Psoas muscle (tissue), 8 donors: ENCODE results near the gene ITGB8. TPM values are rescaled to one million over a fixed set of nuclear protein-coding genes. Genes with fewer than 3 reads are reported as not detected.

Experiments
- ATAC-seq, 4 donors: fragments of 200-7000 bp; cut with Tn5 transposase; one replicate each; pipeline ENCODE4 v1.9.1; 2020; ENCODE audit warnings: moderate library complexity in 3 of 4, mild to moderate bottlenecking in 2 of 4
- DNase-seq, 2 donors: peaks; one replicate each; pipeline ENCODE4 v3.0.0-alpha.2; 2020
- H3K27ac ChIP-seq: fragments of 200-600 bp; one replicate; pipeline ENCODE4 v1.8.0; 2022
- H3K27me3 ChIP-seq, 3 donors: fragments of 200-600 bp in 1 of 3; one replicate each; pipeline versions ENCODE4 v1.6.1 to v1.8.0; 2013 to 2022; ENCODE audit warnings: low read length in 2 of 3, mild to moderate bottlenecking in 2 of 3, moderate library complexity in 1 of 3; ENCODE audit not compliant: insufficient read depth in 3 of 3
- H3K36me3 ChIP-seq, 2 donors: fragments of 200-600 bp in 1 of 2; one replicate each; pipeline versions ENCODE4 v1.6.1 to v1.8.0; 2013 to 2022; ENCODE audit warnings: low read depth in 1 of 2, mild to moderate bottlenecking in 1 of 2, moderate library complexity in 1 of 2; ENCODE audit not compliant: insufficient read depth in 1 of 2
- H3K4me1 ChIP-seq: fragments of 200-600 bp; one replicate; pipeline ENCODE4 v1.8.0; 2022
- H3K4me3 ChIP-seq: fragments of 200-600 bp; one replicate; pipeline ENCODE4 v1.8.0; 2022; ENCODE audit warnings: mild to moderate bottlenecking
- H3K9me3 ChIP-seq: fragments of 200-600 bp; one replicate; pipeline ENCODE4 v1.8.0; 2022
- WGBS, 3 donors: extraction: QIAGEN DNeasy Blood & Tissue Kit; methylation state at CpG; one replicate each; pipeline versions ENCODE4 v1.1.6 to v1.1.7; 2013; 5-methylcytosine and 5-hydroxymethylcytosine counted together
- intact Hi-C, 2 donors: fragments of 100-400 bp; cut with DNase I; formaldehyde crosslinking; loops; one replicate each; pipeline versions ENCODE4 v1.11.0 to v1.14.2; 2022
- polyA plus RNA-seq, 3 donors: library from polyadenylated mRNA; stranded (reverse); fragments of 200-250 nt; gene quantifications; one replicate each; pipeline ENCODE4 v1.2.3, GENCODE V29; 2013
- total RNA-seq, 4 donors: library from RNA; stranded (reverse); fragmentation: NEBNext Ultra II Directional in 2 of 4; extraction: Animal tissue kit (Norgen Biotek cat#: 25700) in 2 of 4; gene quantifications; one replicate each; pipeline versions ENCODE4 v1.2.1 to v1.2.4, GENCODE V29; 2021 to 2023
- TF ChIP-seq, protein P1 (sequence below): fragments of 200-600 bp; IDR thresholded peaks from one replicate; pipeline ENCODE4 v1.8.0; 2022; ENCODE audit warnings: antibody characterized with exemption
- donor health status: healthy with polysubstance abuse.
- donor health status: DM: no; HTN: no; CAD: no; lungs with moderate emphysema.
- donor health status: Bipolar disorder and iron deficiency.
- donor health status: healthy.
- donor health status: DM: yes; HTN: yes; CAD: no.
- donor health status: DM: no; HTN: no; CAD: no.
- donor health status: DM: no; HTN: no; CAD: no.
- donor health status: DM: yes; HTN: yes; CAD: no.

ITGB8 gene
- total and polyA plus RNA-seq, 7 donors: 0.04 to 0.60 (median 0.12) TPM

DNA sequence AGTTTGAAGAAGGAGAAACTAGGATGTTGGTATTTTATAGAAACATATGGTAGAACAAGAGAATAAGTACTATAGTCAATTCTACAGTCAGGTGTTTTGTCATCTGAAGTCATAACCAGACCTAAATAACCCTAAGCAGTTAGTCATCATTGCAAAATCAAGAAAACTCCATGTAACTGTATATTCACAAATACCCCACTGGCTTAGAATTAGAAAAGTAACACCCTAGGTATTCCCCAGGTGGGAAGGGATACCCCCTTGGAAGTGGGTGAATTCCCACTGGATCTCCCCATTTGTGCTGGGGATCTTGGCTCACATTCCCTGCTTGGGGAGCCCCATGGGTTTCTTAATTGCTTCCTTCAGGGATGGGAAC is 45.9 kb upstream of the ITGB8 start:
- Histone ChIP-seq H3K9me3 (no peaks in the 10 kb centered on the region), H3K27me3 (no peaks in the 10 kb centered on the region), H3K4me1 (no peaks in the 10 kb centered on the region), H3K4me3 (no peak overlapping the region), H3K36me3 (no peaks in the 10 kb centered on the region), H3K27ac (no peak overlapping the region)
- intact Hi-C loops: no loop called here
- TF ChIP-seq, protein P1, sequence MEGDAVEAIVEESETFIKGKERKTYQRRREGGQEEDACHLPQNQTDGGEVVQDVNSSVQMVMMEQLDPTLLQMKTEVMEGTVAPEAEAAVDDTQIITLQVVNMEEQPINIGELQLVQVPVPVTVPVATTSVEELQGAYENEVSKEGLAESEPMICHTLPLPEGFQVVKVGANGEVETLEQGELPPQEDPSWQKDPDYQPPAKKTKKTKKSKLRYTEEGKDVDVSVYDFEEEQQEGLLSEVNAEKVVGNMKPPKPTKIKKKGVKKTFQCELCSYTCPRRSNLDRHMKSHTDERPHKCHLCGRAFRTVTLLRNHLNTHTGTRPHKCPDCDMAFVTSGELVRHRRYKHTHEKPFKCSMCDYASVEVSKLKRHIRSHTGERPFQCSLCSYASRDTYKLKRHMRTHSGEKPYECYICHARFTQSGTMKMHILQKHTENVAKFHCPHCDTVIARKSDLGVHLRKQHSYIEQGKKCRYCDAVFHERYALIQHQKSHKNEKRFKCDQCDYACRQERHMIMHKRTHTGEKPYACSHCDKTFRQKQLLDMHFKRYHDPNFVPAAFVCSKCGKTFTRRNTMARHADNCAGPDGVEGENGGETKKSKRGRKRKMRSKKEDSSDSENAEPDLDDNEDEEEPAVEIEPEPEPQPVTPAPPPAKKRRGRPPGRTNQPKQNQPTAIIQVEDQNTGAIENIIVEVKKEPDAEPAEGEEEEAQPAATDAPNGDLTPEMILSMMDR: no peak
- no peak for ATAC-seq
- DNase-seq: no peak

DNA sequence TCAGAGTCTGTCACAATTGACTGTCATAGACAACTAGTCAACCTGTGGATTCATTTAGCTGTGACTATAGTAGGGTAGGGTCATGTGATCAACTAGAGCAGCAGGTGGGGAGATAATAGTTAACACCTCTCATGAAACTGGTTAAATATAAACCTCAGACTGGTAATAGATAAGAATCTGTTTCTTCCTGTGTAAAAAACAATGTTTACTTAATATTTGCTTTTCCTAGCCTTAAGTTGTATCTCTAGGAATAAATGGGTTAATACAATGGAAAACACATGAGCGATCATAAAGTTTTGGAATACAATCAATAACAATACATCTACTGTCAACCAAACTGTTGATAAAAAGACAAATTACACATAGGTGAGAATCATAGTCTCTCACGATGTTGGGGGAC is 43.4 kb upstream of the ITGB8 start:
- H3K4me3 ChIP-seq: no peak overlapping the region
- H3K36me3 ChIP-seq: no peaks in the 10 kb centered on the region
- WGBS, 3 donors: 89 to 99% (median 90%) methylated on average over 2 of the region's 2 CpGs
- TF ChIP-seq, protein P1: no peak
- no peaks in the 10 kb centered on the region for H3K27me3 ChIP-seq
- H3K9me3 ChIP-seq: no peaks in the 10 kb centered on the region
- intact Hi-C loops: no loop called here
- DNase-seq (no peak), ATAC-seq (no peak)
- no peak overlapping the region for H3K27ac ChIP-seq
- no peaks in the 10 kb centered on the region for H3K4me1 ChIP-seq

DNA sequence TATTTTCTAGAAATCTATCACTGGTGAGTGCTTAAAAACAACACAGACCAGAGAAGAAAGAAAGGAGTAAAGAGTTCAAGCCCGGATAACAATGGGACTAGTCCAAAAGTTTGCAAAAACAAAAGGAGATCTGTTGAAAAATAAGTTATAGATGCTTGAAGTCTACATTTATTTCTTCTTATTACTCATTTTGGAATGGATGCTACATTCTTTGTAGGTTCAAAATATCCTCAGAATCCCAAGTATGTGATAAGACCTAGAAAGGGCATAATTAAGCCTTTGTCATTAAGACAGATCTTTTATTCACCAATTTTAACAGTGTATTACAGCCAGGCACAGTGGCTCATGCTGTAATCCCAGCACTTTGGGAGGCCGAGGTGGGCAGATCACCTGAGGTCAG is 42.7 kb upstream of the ITGB8 start:
- Histone ChIP-seq H3K27ac (no peak overlapping the region), H3K27me3 (no peaks in the 10 kb centered on the region), H3K9me3 (no peaks in the 10 kb centered on the region), H3K4me1 (no peaks in the 10 kb centered on the region), H3K36me3 (no peaks in the 10 kb centered on the region), H3K4me3 (no peak overlapping the region)
- WGBS, 3 donors: 72 to 84% (median 83%) methylated on average over 2 of the region's 2 CpGs
- intact Hi-C loops: no loop called here
- DNase-seq (no peak), ATAC-seq (no peak)
- TF ChIP-seq, protein P1: no peak

GRCh38 chr7:20290505-20291111 is 40.1 kb upstream of the ITGB8 start:
- no peak overlapping the region for H3K27ac ChIP-seq
- H3K36me3 ChIP-seq: no peaks in the 10 kb centered on the region
- intact Hi-C loops: no loop called here
- DNase-seq (no peak), ATAC-seq (no peak)
- TF ChIP-seq, protein P1: no peak
- H3K27me3 ChIP-seq: no peaks in the 10 kb centered on the region
- H3K9me3 ChIP-seq: no peaks in the 10 kb centered on the region
- WGBS, 3 donors: 68 to 75% (median 71%) methylated on average over 3 of the region's 3 CpGs
- H3K4me1 ChIP-seq: no peaks in the 10 kb centered on the region
- H3K4me3 ChIP-seq: no peak overlapping the region

DNA sequence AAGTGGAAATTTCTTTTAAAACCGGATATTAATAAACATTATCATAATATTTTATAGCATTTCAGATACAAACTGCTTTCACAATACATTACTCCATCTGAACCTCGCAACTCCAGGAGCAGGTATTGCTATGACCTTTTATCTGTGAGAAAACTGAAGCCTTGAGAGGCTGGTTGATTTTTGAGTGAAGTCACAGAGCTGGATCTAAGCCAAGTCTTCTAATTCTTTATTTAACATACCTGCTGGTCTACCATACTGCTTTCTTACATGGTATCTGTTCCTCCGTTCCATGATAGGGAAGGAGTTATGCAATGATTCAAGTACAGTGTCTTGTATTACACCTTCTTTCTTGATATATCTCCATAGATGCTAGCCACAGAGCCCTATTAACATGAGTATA is 37.4 kb upstream of the ITGB8 start:
- Histone ChIP-seq H3K4me1 (no peaks in the 10 kb centered on the region), H3K36me3 (no peaks in the 10 kb centered on the region), H3K9me3 (no peaks in the 10 kb centered on the region), H3K27ac (no peak overlapping the region), H3K4me3 (no peak overlapping the region), H3K27me3 (no peaks in the 10 kb centered on the region)
- ATAC-seq (no peak), DNase-seq (no peak)
- intact Hi-C loops: no loop called here
- WGBS, 3 donors: 87 to 89% (median 88%) methylated on average over 3 of the region's 3 CpGs
- TF ChIP-seq, protein P1: no peak
